HG03558 (cell line): Measurements from ENCODE around the gene NFIX.
"Not testable (repeated sequence)": the region's sequence is repeated elsewhere in the genome, so short reads cannot be mapped to it uniquely, and the experiment has no call there.

Experiments used
- ATAC-seq: cut with Tn5 transposase; IDR thresholded peaks from one replicate; pipeline ENCODE4 v1.9.1; 2021; ENCODE audit warnings: moderate number of reproducible peaks; ENCODE audit not compliant: unreplicated experiment; ENCODE audit errors: extremely low read depth

The NFIX gene

GRCh38 chr19:12957389-12957952, 37.8 kb upstream of the NFIX start:
- ATAC-seq, result not testable (repeated sequence)

DNA sequence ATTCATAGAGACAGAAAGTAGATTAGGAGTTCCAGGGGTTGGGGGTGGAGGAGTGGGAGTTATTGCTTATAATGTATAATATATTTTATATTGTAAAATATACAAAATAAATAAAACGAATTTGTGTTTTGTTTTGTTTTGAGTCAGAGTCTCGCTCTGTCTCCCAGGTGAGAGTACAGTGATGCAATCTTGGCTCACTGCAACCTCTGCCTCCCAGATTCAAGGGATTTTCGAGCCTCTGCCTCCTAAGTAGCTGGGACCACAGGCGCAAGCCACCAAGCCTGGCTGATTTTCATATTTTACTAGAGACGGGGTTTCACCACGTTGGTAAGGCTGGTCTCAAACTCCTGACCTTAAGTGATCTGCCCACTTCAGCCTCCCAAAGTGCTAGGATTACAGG, 35.8 kb upstream of the NFIX start:
- no peak for ATAC-seq

DNA sequence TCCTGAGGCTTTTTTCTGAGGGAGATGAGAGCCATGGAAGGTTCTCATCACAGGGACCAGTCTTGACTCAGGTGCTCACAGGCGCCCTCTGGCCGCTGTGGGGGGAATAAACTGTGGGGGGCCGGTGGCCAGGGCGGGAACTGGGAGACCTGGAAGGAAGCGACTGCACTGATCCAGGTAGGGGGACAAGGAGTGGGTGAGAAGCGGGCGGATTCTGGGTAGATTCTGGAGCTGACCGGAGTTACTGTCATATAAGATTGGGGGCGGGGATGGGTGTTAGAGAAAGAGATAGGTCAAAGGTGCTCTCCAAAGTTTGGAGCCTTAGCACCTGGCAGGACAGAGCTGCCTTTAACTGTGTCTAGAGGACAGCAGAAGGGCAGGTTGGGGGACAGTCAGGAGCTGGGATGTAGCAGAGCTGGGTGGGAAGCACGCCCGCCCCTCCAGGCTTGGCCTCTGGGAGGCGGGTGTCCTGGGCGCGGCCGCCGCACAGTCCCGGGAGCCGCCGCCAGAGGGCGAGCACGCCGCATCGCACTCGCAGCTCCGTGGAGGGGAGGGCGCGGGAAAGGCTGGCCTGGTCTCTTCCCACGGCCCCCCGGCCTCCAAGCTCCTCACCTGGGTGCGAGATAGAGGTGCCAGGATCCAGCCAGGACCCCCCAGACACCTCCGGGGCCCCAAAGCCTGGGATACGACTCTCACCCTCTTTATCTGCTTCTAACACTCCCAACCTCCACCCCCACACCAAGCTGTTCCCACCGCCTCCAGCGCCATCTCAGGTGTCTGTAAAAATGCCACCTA, 30.1 kb upstream of the NFIX start:
- no peak for ATAC-seq

GRCh38 chr19:12965812-12966135, 29.5 kb upstream of the NFIX start:
- no peak for ATAC-seq

DNA sequence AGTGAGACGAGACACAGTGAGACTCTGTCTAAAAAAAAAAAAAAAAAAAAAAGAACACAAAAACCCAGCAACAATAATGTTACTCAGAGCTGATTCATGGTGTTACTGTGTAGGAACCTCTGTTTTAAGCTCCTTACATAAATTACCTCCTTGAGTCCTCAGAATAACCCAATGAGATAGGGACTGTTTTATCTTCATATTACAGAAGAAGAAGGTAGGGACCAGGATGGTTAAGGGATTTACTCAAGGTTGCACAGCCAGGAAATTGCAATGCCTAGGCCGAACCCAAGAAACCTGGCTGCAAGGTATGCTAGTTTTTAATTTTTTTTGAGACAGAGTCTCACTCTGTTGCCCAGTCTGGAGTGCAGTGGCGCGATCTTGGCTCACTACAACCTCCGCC, 27.4 kb upstream of the NFIX start:
- no peak for ATAC-seq

DNA sequence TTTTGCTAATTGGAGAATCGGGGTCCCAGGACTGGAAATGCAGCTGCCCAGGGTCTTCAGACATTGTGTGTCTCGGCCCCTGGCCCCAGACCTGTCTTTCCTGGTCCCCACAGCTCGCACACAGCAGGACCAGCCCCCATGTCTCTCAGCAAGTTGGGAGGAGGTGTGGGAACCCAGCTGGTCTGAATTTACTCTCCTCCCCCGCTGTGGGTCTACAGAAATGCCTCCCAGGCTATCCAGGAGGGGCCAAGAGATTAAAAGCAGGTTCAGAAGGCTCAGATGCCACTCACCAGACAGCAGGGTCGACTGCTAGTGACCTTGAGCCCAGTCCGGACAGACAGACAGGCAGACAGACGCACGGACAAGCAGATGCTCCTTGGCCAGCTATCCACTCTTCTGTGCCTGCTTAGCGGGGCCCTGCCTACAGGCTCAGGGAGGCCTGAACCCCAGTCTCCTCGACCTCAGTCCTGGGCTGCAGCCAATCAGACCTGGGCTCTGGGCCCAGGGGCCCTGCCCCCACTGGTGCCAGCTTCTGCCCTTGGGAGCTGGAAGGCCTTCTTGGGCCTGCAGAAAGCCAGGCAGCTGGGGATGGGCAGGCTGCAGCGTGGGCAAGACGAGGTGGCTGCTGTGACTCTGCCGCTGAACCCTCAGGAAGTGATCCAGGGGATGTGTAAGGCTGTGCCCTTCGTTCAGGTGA, 25.8 kb upstream of the NFIX start, which contains the start of gene DAND5:
Gene DAND5, plus strand, starts transcription at position 285 of the 697 bp plus-strand sequence. Its CDS starts 85 bp downstream, at position 370.
- ATAC-seq, result no peak

- ATAC-seq, result no peak
These were observed 25.0 kb upstream of the NFIX start for GRCh38 chr19:12970070-12970820.

DNA sequence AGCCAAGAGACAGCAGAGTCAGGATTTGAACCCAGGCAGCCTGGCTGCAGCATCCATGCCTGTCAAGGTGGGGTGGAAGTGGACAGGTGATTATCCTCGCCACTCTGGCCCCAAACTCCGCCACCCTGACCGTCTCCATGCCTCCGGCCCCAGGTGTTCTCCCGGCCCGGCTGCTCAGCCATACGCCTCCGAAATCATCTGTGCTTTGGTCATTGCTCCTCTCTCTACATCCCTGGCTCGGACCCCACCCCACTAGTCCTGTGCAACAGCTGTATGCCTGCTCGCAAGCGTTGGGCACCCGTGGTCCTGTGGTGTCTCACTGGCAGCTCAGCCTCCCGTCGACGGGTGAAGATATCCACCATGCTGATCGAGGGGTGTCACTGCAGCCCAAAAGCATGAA, 22.0 kb upstream of the NFIX start:
- no peak for ATAC-seq

DNA sequence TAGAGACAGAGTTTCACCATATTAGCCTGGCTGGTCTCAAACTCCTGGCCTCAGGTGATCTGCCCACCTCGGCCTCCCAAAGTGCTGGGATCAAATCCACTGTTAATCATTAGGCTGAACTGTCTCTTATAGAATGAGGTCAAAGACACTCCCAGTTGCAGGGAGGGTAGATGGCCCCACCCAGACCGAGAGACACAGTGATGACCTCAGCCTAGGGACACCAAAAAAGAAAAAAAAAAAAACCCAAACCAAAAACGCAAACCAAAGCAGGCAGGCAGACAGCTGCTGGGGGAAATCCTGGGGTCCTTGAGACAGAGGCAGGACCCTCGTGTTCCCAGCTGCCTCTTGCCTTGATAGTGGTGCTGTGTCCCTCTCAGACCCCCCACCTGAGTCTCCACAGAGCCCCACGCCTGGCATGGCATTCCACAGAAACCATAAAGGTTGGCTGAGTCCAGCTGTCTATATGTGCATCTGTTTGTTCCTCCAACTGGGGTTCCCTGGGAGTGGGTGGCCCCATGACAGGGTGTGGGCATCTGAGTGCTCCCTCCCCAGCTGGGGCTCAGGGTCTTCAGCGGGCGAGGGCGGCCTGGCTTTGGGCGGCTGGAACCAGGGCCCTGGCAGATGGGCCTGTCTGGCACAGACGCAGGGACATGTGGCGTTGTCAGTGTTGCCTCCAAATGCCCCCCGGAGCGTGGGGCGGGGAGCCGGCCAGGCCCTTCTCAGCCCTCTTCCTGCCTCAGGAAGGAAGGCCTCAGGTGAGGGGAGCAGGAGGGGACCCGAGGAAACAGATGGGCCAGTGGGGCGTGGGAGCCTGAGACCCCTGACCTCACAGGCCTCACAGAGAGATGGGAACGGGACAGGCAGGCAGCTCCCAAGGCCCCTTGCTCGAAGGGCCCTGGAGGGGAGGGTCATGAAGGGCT, 20.7 kb upstream of the NFIX start:
- ATAC-seq, result no peak

GRCh38 chr19:12975221-12975741, 20.0 kb upstream of the NFIX start:
- ATAC-seq, result no peak

GRCh38 chr19:12976109-12976508, 19.2 kb upstream of the NFIX start:
- not testable (repeated sequence) for ATAC-seq

- ATAC-seq, result no peak
These were observed 15.3 kb upstream of the NFIX start for GRCh38 chr19:12979974-12980373.

GRCh38 chr19:12982648-12983047, 12.6 kb upstream of the NFIX start:
- ATAC-seq, result no peak

- ATAC-seq, result no peak
These were observed 12.2 kb upstream of the NFIX start for GRCh38 chr19:12983091-12983490.

- ATAC-seq, result no peak
These were observed 11.6 kb upstream of the NFIX start for GRCh38 chr19:12983542-12984142.

DNA sequence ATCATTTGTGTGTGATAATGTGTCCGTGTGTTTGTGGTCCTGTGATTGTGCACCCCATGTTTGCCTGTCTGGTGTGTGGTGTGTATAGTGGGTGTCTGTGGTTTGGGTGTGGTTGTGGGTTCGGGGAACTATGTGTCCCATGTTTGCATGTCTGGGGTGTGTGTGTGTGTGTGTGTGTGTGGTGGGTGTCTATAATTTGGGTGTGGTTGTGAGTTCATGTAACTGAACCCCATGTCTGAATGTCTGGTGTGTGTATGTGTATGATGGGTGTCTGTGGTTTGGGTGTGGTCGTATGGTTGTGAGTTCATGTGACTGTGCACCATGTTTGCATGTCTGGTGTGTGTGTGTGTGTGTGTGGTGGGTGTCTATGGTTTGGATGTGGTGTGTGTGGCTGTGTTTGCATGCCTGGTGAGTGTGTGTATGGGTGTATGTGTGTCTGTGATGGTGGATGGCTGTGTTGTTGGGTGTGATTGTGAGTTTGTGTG, 11.1 kb upstream of the NFIX start:
- no peak for ATAC-seq

GRCh38 chr19:12984683-12985048, 10.6 kb upstream of the NFIX start:
- ATAC-seq, result no peak

GRCh38 chr19:12985049-12985776, 10.1 kb upstream of the NFIX start:
- ATAC-seq, result no peak
